ENCODE data around the gene MARCHF7. TPM values are rescaled to one million over a fixed set of nuclear protein-coding genes. Genes with fewer than 3 reads are reported as not detected.

MARCHF7 gene
- total and polyA plus RNA-seq, 2 of the 8 experiments (the other 6 are each of a cell fraction or from before 2014, with no cell fraction given), result 18.3 to 116 TPM

GRCh38 chr2:159750873-159751272 is 38.6 kb downstream of the MARCHF7 start:
- Histone ChIP-seq H3K4ac (replicated peaks; ENCODE audit: insufficient read length, low read depth, low read length) (no peak overlapping the region), H4K8ac (ENCODE audit: extremely low read depth, insufficient read depth, low read length) (no peak overlapping the region), H3K23me2 (ENCODE audit: low read depth, low read length) (no peaks in the 10 kb centered on the region; the same call in 1 of the 2 replicates), H3K4me1 (replicated peaks in 1 of 4; ENCODE audit: control insufficient read depth in 3 of 4, insufficient read depth in 4 of 4, low read length in 3 of 4) (no peaks in the 10 kb centered on the region), H3K9ac (replicated peaks in 1 of 4; ENCODE audit: extremely low read depth in 1 of 4, low read depth in 3 of 4, low read length in 3 of 4) (no peak overlapping the region), H3K27ac (ENCODE audit: low read depth, low read length) (no peak overlapping the region), H3K14ac (ENCODE audit: insufficient read length) (no peak overlapping the region), H2BK12ac (ENCODE audit: low read depth, low read length) (no peak overlapping the region), H4K20me1 (replicated peaks in 1 of 2; ENCODE audit: control insufficient read depth in 1 of 2, insufficient read depth in 2 of 2, low read length in 2 of 2) (peaks cover 2 to 4% of the 10 kb centered on the region in 2 experiments), H3K27me3 (replicated peaks in 1 of 4; ENCODE audit: control insufficient read depth in 3 of 4, extremely low read depth in 1 of 4, insufficient read depth in 3 of 4, low read length in 3 of 4) (no peaks in the 10 kb centered on the region), H3K36me3 (ENCODE audit: control insufficient read depth in 2 of 4, insufficient read depth in 4 of 4, low read length in 3 of 4) (peaks cover 7 to 67% (median 38%) of the 10 kb centered on the region in 4 experiments), H3K18ac (ENCODE audit: extremely low read depth, low read length) (no peak overlapping the region), H4K91ac (replicated peaks; ENCODE audit: insufficient read length, low read length) (no peak overlapping the region), H2BK20ac (ENCODE audit: low read length) (no peak overlapping the region), H3K79me1 (ENCODE audit: low read depth, low read length) (no peaks in the 10 kb centered on the region), H2AK5ac (ENCODE audit: low read depth, low read length) (no peak overlapping the region), H2BK120ac (replicated peaks; ENCODE audit: low read depth, low read length) (no peak overlapping the region), H2BK5ac (ENCODE audit: low read depth, low read length) (no peak overlapping the region), H2AFZ (ENCODE audit: low read length) (no peak overlapping the region), H3K56ac (replicated peaks; ENCODE audit: insufficient read length, low read depth, low read length) (no peak overlapping the region), H2BK15ac (ENCODE audit: low read length) (no peak overlapping the region), H3K4me3 (ENCODE audit: extremely low read depth in 1 of 4, insufficient read depth in 2 of 4, low read depth in 3 of 4, low read length in 4 of 4) (no peak overlapping the region), H3K4me2 (ENCODE audit: insufficient read depth in 1 of 2, low read depth in 2 of 2, low read length in 2 of 2) (no peak overlapping the region), H3K23ac (ENCODE audit: insufficient read length) (no peak overlapping the region), H4K5ac (ENCODE audit: insufficient read length, low read depth, low read length) (no peak overlapping the region), H3K79me2 (ENCODE audit: control insufficient read depth in 1 of 2, insufficient read depth in 2 of 2, low read length in 2 of 2) (peaks cover 0 to 58% of the 10 kb centered on the region in 2 experiments; a peak in 2 of 4 replicates), H3K9me3 (ENCODE audit: insufficient read depth in 2 of 2, low read depth in 1 of 2, low read length in 1 of 2) (no peaks in the 10 kb centered on the region)
- DNase-seq (ENCODE audit: low read depth in 1 of 2, low spot score in 2 of 2), result no peak
- POLR2A ChIA-PET (ENCODE audit: partially characterized antibody), result no interaction called here
- TF ChIP-seq EGR1 (IDR thresholded peaks at IDR 0.05; ENCODE audit: borderline replicate concordance, low read depth, low read length), result no peak
- no peak for TF ChIP-seq KDM4A (IDR thresholded peaks at IDR 0.05; ENCODE audit: low read depth, low read length, severe bottlenecking)
- no peak for TF ChIP-seq ATF3 (IDR thresholded peaks at IDR 0.05; ENCODE audit: insufficient read depth, low read depth, low read length)
- no peak for TF ChIP-seq YY1 (IDR thresholded peaks at IDR 0.05; ENCODE audit: low read depth, low read length)
- no peak for TF ChIP-seq POU5F1 (IDR thresholded peaks at IDR 0.05; ENCODE audit: low read depth, low read length)
- no peak for TF ChIP-seq E2F6 (IDR thresholded peaks at IDR 0.05)
- TF ChIP-seq SUZ12 (IDR thresholded peaks at IDR 0.05; ENCODE audit: low read length), result no peak
- TF ChIP-seq RFX5 (IDR thresholded peaks at IDR 0.05; ENCODE audit: borderline replicate concordance, low read depth, low read length), result no peak
- no peak for TF ChIP-seq ZNF274 (IDR thresholded peaks at IDR 0.05; ENCODE audit: borderline replicate concordance, extremely low read depth, low read length)
- no peak for TF ChIP-seq TEAD4 (IDR thresholded peaks at IDR 0.05; ENCODE audit: low read depth, low read length)
- no peak for FAIRE-seq
- CTCF ChIA-PET (ENCODE audit: partially characterized antibody), result interaction anchor here (0.6 kb wide), 1 partner anchor 196 kb away, joined by 3 read pairs; no protein-coding TSS in a partner anchor
- 100% methylated on average over 1 of the region's 1 CpG; no CpG with 5 or more reads in 1 of the 2 experiments for WGBS, 2 experiments (ENCODE audit: extremely low coverage in 1 of 2, insufficient coverage in 1 of 2, insufficient read length in 1 of 2, insufficient replicate concordance in 2 of 2, low coverage in 1 of 2, low lambda C conversion rate in 2 of 2, missing lambda C conversion rate in 1 of 2)

Data from H1 (cell line).